Measurements from ENCODE around the gene CMC2.

The CMC2 gene

GRCh38 chr16:80972611-80973010, 34.1 kb downstream of the CMC2 start:
- Histone ChIP-seq H3K27me3 (ENCODE audit: insufficient read depth, insufficient read length) (no peaks in the 10 kb centered on the region), H3K4me1 (ENCODE audit: insufficient read depth, insufficient read length) (no peaks in the 10 kb centered on the region), H3K9ac (ENCODE audit: insufficient read length, low read depth) (no peak overlapping the region), H3K36me3 (ENCODE audit: insufficient read depth, insufficient read length, low read length) (peaks cover 32% of the 10 kb centered on the region), H3K4me3 (ENCODE audit: insufficient read length, low read depth) (no peak overlapping the region), H3K9me3 (ENCODE audit: insufficient read depth, low read length) (no peaks in the 10 kb centered on the region)
- no peak for DNase-seq (ENCODE audit: low read depth, low spot score)
- no peak for TF ChIP-seq YY1 (IDR thresholded peaks at IDR 0.05; ENCODE audit: insufficient read depth, insufficient read length)
- no peak for TF ChIP-seq SUZ12 (IDR thresholded peaks at IDR 0.05; ENCODE audit: extremely low read depth, insufficient read depth, insufficient read length)
- TF ChIP-seq ZNF274 (IDR thresholded peaks at IDR 0.05; ENCODE audit: low read depth, low read length) = no peak

- no peaks in the 10 kb centered on the region for H3K9me3 ChIP-seq (ENCODE audit: insufficient read depth, low read length)
- H3K27me3 ChIP-seq (ENCODE audit: insufficient read depth, insufficient read length) = no peaks in the 10 kb centered on the region
- no peaks in the 10 kb centered on the region for H3K4me1 ChIP-seq (ENCODE audit: insufficient read depth, insufficient read length)
- peaks cover 32% of the 10 kb centered on the region for H3K36me3 ChIP-seq (ENCODE audit: insufficient read depth, insufficient read length, low read length)
- no peak overlapping the region for H3K9ac ChIP-seq (ENCODE audit: insufficient read length, low read depth)
- H3K4me3 ChIP-seq (ENCODE audit: insufficient read length, low read depth) = no peak overlapping the region
- TF ChIP-seq SUZ12 (IDR thresholded peaks at IDR 0.05; ENCODE audit: extremely low read depth, insufficient read depth, insufficient read length) = no peak
- no peak for TF ChIP-seq YY1 (IDR thresholded peaks at IDR 0.05; ENCODE audit: insufficient read depth, insufficient read length)
- no peak for TF ChIP-seq ZNF274 (IDR thresholded peaks at IDR 0.05; ENCODE audit: low read depth, low read length)
- DNase-seq (ENCODE audit: low read depth, low spot score) = no peak
Observed at GRCh38 chr16:80971819-80972218, 34.9 kb downstream of the CMC2 start.

GRCh38 chr16:80969114-80969484, 37.6 kb downstream of the CMC2 start:
- no peaks in the 10 kb centered on the region for H3K4me1 ChIP-seq (ENCODE audit: insufficient read depth, insufficient read length)
- H3K36me3 ChIP-seq (ENCODE audit: insufficient read depth, insufficient read length, low read length) = peaks cover 13% of the 10 kb centered on the region
- H3K27me3 ChIP-seq (ENCODE audit: insufficient read depth, insufficient read length) = no peaks in the 10 kb centered on the region
- H3K9me3 ChIP-seq (ENCODE audit: insufficient read depth, low read length) = no peaks in the 10 kb centered on the region
- no peak for TF ChIP-seq ZNF274 (IDR thresholded peaks at IDR 0.05; ENCODE audit: low read depth, low read length)
- TF ChIP-seq SUZ12 (IDR thresholded peaks at IDR 0.05; ENCODE audit: extremely low read depth, insufficient read depth, insufficient read length) = no peak
- no peak for TF ChIP-seq YY1 (IDR thresholded peaks at IDR 0.05; ENCODE audit: insufficient read depth, insufficient read length)
- no peak overlapping the region for H3K4me3 ChIP-seq (ENCODE audit: insufficient read length, low read depth)
- DNase-seq (ENCODE audit: low read depth, low spot score) = no peak
- H3K9ac ChIP-seq (ENCODE audit: insufficient read length, low read depth) = no peak overlapping the region

GRCh38 chr16:80968386-80969113, 38.1 kb downstream of the CMC2 start:
- Histone ChIP-seq H3K4me1 (ENCODE audit: insufficient read depth, insufficient read length) (no peaks in the 10 kb centered on the region), H3K36me3 (ENCODE audit: insufficient read depth, insufficient read length, low read length) (peaks cover 8% of the 10 kb centered on the region), H3K27me3 (ENCODE audit: insufficient read depth, insufficient read length) (no peaks in the 10 kb centered on the region), H3K9ac (ENCODE audit: insufficient read length, low read depth) (no peak overlapping the region), H3K9me3 (ENCODE audit: insufficient read depth, low read length) (no peaks in the 10 kb centered on the region), H3K4me3 (ENCODE audit: insufficient read length, low read depth) (no peak overlapping the region)
- no peak for TF ChIP-seq ZNF274 (IDR thresholded peaks at IDR 0.05; ENCODE audit: low read depth, low read length)
- no peak for TF ChIP-seq SUZ12 (IDR thresholded peaks at IDR 0.05; ENCODE audit: extremely low read depth, insufficient read depth, insufficient read length)
- no peak for TF ChIP-seq YY1 (IDR thresholded peaks at IDR 0.05; ENCODE audit: insufficient read depth, insufficient read length)
- no peak for DNase-seq (ENCODE audit: low read depth, low spot score)

GRCh38 chr16:80966617-80967016, 40.1 kb downstream of the CMC2 start:
- no peak for TF ChIP-seq YY1 (IDR thresholded peaks at IDR 0.05; ENCODE audit: insufficient read depth, insufficient read length)
- no peak for TF ChIP-seq ZNF274 (IDR thresholded peaks at IDR 0.05; ENCODE audit: low read depth, low read length)
- TF ChIP-seq SUZ12 (IDR thresholded peaks at IDR 0.05; ENCODE audit: extremely low read depth, insufficient read depth, insufficient read length) = no peak
- Histone ChIP-seq H3K4me3 (ENCODE audit: insufficient read length, low read depth) (no peak overlapping the region), H3K4me1 (ENCODE audit: insufficient read depth, insufficient read length) (no peaks in the 10 kb centered on the region), H3K9me3 (ENCODE audit: insufficient read depth, low read length) (no peaks in the 10 kb centered on the region), H3K9ac (ENCODE audit: insufficient read length, low read depth) (no peak overlapping the region), H3K36me3 (ENCODE audit: insufficient read depth, insufficient read length, low read length) (peaks cover 6% of the 10 kb centered on the region), H3K27me3 (ENCODE audit: insufficient read depth, insufficient read length) (no peaks in the 10 kb centered on the region)
- no peak for DNase-seq (ENCODE audit: low read depth, low spot score)

GRCh38 chr16:80964351-80964750, 42.3 kb downstream of the CMC2 start:
- DNase-seq (ENCODE audit: low read depth, low spot score) = no peak
- no peak overlapping the region for H3K4me3 ChIP-seq (ENCODE audit: insufficient read length, low read depth)
- H3K9me3 ChIP-seq (ENCODE audit: insufficient read depth, low read length) = no peaks in the 10 kb centered on the region; the same call in 1 of the 2 replicates
- H3K27me3 ChIP-seq (ENCODE audit: insufficient read depth, insufficient read length) = no peaks in the 10 kb centered on the region
- H3K9ac ChIP-seq (ENCODE audit: insufficient read length, low read depth) = no peak overlapping the region
- TF ChIP-seq YY1 (IDR thresholded peaks at IDR 0.05; ENCODE audit: insufficient read depth, insufficient read length) = no peak
- no peak for TF ChIP-seq SUZ12 (IDR thresholded peaks at IDR 0.05; ENCODE audit: extremely low read depth, insufficient read depth, insufficient read length)
- no peak for TF ChIP-seq ZNF274 (IDR thresholded peaks at IDR 0.05; ENCODE audit: low read depth, low read length)
- H3K4me1 ChIP-seq (ENCODE audit: insufficient read depth, insufficient read length) = no peaks in the 10 kb centered on the region
- no peaks in the 10 kb centered on the region for H3K36me3 ChIP-seq (ENCODE audit: insufficient read depth, insufficient read length, low read length)

- no peaks in the 10 kb centered on the region for H3K36me3 ChIP-seq (ENCODE audit: insufficient read depth, insufficient read length, low read length)
- TF ChIP-seq YY1 (IDR thresholded peaks at IDR 0.05; ENCODE audit: insufficient read depth, insufficient read length) (no peak), ZNF274 (IDR thresholded peaks at IDR 0.05; ENCODE audit: low read depth, low read length) (no peak), SUZ12 (IDR thresholded peaks at IDR 0.05; ENCODE audit: extremely low read depth, insufficient read depth, insufficient read length) (no peak)
- no peaks in the 10 kb centered on the region for H3K27me3 ChIP-seq (ENCODE audit: insufficient read depth, insufficient read length)
- no peak overlapping the region for H3K9ac ChIP-seq (ENCODE audit: insufficient read length, low read depth)
- H3K4me1 ChIP-seq (ENCODE audit: insufficient read depth, insufficient read length) = no peaks in the 10 kb centered on the region
- DNase-seq (ENCODE audit: low read depth, low spot score) = no peak
- no peak overlapping the region for H3K4me3 ChIP-seq (ENCODE audit: insufficient read length, low read depth)
- peaks cover 11% of the 10 kb centered on the region for H3K9me3 ChIP-seq (ENCODE audit: insufficient read depth, low read length)
Observed at GRCh38 chr16:80962879-80963278, 43.8 kb downstream of the CMC2 start.

Measured in NT2/D1 (cell line).